Hypothalamus (tissue), 51 donors: ENCODE measurements around the gene ANAPC13.

Experiments
- DNase-seq, 51 donors: peaks; one replicate each; lab custom pipeline; 2025; lab: John Stamatoyannopoulos, UW

Gene ANAPC13

GRCh38 chr3:134483195-134483900, 2.4 kb downstream of the ANAPC13 start:
- DNase-seq = no peak

GRCh38 chr3:134482622-134483021, 3.2 kb downstream of the ANAPC13 start:
- DNase-seq = no peak

- no peak for DNase-seq
These were observed 4.6 kb downstream of the ANAPC13 start for GRCh38 chr3:134481166-134481565.

GRCh38 chr3:134480546-134480945, 5.2 kb downstream of the ANAPC13 start:
- no peak for DNase-seq

GRCh38 chr3:134477938-134478337, 7.8 kb downstream of the ANAPC13 start:
- DNase-seq = no peak

- DNase-seq = no peak
These were observed 8.8 kb downstream of the ANAPC13 start for GRCh38 chr3:134477002-134477401.

- DNase-seq = no peak
These were observed 9.5 kb downstream of the ANAPC13 start for GRCh38 chr3:134476306-134476705.

- DNase-seq = no peak
These were observed 10.8 kb downstream of the ANAPC13 start for GRCh38 chr3:134474956-134475355.

GRCh38 chr3:134473868-134474546, 11.8 kb downstream of the ANAPC13 start:
- DNase-seq = peak in 42 of 51 donors; percentile 6 to 91 (median 48)

- no peak for DNase-seq
These were observed 13.0 kb downstream of the ANAPC13 start for GRCh38 chr3:134472831-134473230.

GRCh38 chr3:134471521-134472193, 14.1 kb downstream of the ANAPC13 start:
- DNase-seq = no peak

- DNase-seq = no peak
These were observed 17.3 kb downstream of the ANAPC13 start for GRCh38 chr3:134468519-134468918.

GRCh38 chr3:134466331-134466730, 19.5 kb downstream of the ANAPC13 start:
- no peak for DNase-seq

GRCh38 chr3:134464689-134465365, 21.0 kb downstream of the ANAPC13 start:
- DNase-seq = no peak

- DNase-seq = peak in 7 of 51 donors; percentile 6 to 45 (median 18)
These were observed 21.6 kb downstream of the ANAPC13 start for GRCh38 chr3:134464064-134464688.

- no peak for DNase-seq
These were observed 22.1 kb downstream of the ANAPC13 start for GRCh38 chr3:134463676-134464063.

- no peak for DNase-seq
These were observed 23.3 kb downstream of the ANAPC13 start for GRCh38 chr3:134462331-134462941.

- DNase-seq = no peak
These were observed 24.8 kb downstream of the ANAPC13 start for GRCh38 chr3:134460965-134461364.

- no peak for DNase-seq
These were observed 26.2 kb downstream of the ANAPC13 start for GRCh38 chr3:134459562-134459961.

GRCh38 chr3:134458406-134458945, 27.3 kb downstream of the ANAPC13 start:
- no peak for DNase-seq
